ENCODE data around the gene MARCHF10.
A peak's percentile ranks its signal among the peaks of the same experiment; 100 is the strongest.
"Not testable (repeated sequence)": the region's sequence is repeated elsewhere in the genome, so short reads cannot be mapped to it uniquely, and the experiment has no call there.

The MARCHF10 gene

GRCh38 chr17:62785983-62786382 lies 22.1 kb downstream of the MARCHF10 start:
- not testable (repeated sequence) for DNase-seq

DNA sequence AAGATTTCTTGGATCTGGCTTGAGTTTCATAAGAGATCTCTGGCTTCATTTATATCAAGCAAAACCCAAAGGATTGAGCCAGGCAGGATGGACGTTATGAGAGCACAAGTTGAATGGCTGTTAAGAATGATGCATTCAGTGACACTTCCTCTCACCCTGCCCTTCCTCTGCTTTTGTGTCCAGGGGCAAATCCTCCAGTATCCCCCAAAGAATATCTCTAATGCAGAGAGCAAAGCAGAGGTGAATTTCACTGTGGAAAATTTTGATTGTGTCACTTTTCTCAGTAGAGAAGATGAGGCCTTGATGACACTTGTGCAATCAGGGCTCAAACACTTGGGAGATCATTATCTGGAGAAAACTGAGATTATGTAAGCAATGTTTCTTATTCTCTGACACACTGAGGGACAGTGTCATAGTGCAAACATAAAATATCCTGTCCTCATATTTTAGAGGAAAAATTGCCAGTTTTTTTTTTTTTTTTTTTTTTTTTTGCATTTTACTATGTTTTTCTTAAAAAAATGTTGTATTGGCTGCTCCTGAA lies 25.3 kb downstream of the MARCHF10 start:
- DNase-seq: no peak

- no peak for DNase-seq
Observed at GRCh38 chr17:62781831-62782251, 26.3 kb downstream of the MARCHF10 start.

- DNase-seq: no peak
Observed at GRCh38 chr17:62781356-62781755, 26.8 kb downstream of the MARCHF10 start.

DNA sequence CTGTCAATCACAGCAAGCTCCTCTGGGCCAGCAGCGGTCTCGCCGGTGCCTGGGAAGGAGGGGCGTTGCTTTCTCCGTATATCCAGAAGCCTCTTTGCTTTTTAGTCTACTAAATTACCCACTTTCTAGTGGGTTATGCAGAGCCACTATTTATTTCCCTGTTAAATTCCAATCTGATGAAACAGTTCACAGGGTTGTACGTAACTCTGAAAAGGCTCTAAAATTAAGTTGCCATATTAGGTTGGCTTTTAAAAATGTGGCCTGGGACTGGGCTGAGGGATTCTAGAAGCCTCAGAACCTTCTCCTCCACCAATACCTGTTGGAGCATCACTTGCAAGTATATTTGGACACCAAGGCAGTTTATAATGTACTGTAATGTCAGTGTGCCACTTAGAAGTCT lies 27.2 kb downstream of the MARCHF10 start:
- no peak for DNase-seq

DNA sequence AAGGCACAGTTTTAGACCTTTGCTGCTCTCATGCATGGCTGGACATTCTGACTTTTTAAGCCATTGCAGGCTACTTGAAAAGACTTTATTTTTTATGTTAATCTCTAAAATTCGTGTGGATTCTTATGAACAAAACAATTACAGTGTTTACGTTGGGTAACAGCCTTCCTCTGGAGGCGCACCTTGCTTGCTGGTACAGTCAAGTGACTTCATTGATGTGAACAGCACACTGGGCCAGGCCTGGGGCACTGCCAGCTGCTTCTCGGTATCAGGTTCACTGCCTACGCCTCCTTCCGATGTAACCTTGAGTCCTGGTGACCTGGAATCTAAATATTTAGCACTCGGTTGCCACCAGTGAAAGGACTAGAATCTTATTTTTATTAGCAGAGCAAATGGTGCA lies 27.8 kb downstream of the MARCHF10 start:
- no peak for DNase-seq

- peak; percentile 72 for DNase-seq
Observed at GRCh38 chr17:62778990-62779681, 29.0 kb downstream of the MARCHF10 start.

GRCh38 chr17:62775876-62776275 lies 32.2 kb downstream of the MARCHF10 start:
- DNase-seq: no peak

- DNase-seq: no peak
Observed at GRCh38 chr17:62774338-62774737, 33.8 kb downstream of the MARCHF10 start.

DNA sequence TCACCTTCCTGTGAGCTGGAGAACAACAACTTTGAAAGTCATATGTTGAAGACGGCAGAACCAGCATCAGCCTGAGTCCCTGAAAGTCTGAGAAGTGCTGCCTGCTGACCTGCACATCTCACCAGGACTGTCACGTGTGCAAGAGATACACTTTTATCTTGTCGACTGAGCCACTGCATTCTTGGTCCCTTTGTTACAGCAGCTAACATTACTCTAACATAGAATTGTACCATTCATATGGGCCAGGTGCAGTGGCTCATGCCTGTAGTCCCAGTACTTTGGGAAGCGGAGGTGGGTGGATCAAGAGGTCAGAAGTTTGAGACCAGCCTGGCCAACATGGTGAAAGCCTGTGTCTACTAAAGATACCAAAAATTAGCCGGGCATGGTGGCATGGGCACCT lies 40.1 kb downstream of the MARCHF10 start:
- DNase-seq: no peak

DNA sequence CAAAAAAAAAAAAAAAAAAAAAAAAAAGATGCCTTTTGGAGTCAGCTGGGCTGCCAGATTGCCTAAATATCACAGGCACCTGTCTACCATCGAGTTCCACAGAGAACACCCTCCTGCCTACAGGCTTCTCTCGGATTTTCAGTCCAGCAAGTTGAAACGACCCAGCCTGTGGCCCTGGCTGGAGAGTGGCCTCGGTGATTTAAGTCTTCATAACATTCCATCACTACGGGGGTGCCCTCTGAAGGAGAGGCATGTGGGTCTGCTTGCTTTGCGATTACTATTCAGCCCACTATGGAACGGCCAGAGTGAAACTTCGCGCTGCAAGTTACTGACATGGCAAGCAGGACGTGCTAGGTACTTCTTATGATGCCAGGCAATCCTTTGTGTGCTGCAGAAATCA lies 42.8 kb downstream of the MARCHF10 start:
- no peak for DNase-seq

DNA sequence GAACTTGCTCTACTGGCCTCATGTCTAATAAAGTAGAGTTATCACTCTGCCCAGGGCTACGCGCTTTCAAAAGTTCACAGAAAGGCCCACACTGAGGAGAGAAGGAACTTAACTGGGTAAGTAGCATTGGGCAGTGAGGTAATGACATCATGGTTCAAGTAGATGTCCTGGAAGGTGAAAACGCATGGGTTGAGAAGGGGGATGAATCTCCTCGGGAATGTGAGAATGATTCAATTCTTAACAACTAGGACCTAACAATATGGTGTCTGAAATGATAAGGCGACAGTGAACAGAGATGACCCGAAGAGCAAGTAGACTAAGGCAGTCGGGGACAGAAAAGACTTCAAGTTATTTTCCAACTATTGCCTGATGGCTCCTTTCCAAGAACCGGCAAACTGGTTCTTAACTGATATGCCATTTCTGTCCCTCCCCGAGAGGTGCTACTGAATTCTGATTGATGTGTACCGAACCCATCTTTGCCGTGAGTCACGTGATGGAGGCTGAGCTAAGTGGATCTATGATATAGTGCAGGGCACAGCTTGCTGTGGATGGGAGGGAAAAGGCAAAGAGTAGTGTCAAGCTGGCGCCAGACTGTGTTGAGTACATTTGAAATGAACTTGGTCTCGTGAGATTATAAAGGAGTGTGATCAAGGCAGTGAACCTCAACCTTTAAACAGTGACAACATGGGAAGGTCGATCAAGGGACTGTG lies 44.1 kb downstream of the MARCHF10 start:
- DNase-seq: no peak

GRCh38 chr17:62761884-62762283 lies 46.2 kb downstream of the MARCHF10 start:
- no peak for DNase-seq

DNA sequence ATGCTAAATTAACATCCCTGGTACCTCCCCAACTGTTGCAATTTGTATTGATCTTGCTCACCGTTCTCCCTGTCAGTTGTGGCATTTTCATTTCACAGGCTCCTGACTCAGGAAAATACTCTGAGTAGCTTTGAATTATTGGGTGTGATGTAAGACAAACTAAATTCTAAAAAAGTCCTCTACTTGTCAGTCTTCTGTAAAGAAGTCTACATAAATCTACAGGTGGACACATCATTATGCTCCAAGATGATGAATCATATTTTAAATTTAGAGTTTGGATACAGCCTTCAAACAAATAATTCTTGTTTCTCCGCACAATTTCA lies 47.2 kb downstream of the MARCHF10 start:
- DNase-seq: no peak

GRCh38 chr17:62760059-62760944 lies 47.8 kb downstream of the MARCHF10 start:
- no peak for DNase-seq

DNA sequence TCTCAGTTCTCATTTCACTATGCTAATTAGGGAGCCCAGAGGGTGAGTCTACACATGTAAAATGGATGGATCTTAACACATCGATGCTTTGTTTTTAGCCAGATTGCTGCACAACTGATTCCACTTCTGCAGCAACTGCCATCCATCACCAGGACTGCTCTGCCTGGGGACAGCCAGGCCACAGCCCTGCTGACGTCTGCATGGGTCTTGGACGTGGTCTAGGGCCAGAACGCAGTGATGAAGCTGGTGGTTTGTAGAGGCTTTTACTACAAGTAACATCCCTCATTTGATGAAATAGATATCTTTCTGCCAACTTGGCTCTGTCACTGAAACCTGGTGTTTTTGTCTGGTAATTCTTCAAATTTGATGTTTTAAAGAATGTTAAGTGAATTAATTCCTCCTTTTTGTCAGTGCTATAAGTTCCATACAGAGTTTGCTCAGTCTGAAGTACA lies 50.6 kb downstream of the MARCHF10 start:
- no peak for DNase-seq

DNA sequence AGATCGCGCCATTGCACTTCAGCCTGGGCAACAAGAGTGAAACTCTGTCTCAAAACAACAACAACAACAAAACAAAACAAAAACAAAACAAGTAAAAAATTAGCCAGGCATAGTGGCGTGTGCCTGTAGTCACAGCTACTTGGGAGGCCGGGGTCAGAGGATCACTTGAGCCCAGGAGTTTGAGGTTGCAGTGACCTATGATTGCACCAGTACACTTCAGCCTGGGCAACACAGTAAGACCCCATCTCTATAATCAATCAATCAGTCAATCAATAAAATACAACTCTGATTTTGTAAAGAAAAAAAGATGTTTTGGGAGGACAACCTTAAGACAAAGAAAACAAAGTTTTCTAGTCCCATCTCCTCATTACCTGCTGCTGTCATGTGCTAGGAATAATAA lies 51.9 kb downstream of the MARCHF10 start:
- DNase-seq: no peak

DNA sequence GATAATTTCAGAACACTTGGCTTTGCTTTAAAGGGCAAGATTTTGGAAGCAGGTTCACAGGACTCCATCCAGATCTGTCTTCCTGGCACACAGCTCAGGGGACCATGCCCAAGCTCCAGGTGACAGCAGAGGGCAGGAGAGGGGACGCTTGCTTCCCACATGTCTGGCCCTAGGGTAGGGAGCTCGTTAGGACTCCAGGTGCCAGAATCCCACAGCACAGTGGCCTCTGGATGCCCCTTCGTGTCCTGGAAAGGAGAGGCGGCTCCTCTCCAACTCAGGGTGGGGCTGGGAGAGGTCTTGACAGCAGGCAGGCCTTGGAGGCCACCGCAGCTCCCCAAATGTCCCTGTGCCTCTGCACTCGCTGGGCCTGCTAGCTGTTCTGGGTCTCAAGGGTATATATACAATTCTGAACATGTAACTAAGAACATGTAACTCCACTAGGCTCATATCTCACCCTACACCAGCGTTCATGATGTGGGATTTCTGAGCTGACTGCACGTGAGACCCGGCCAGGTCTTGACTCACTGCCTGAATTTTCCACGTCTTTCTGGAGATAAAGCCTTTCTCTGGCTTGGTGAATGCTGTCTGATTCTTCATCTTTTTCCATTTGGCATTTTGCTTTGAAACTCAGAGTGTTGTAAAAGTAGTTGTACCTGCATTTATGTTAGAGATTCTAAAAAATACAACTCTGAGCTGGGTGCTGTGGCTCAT lies 52.8 kb downstream of the MARCHF10 start:
- DNase-seq: no peak

DNA sequence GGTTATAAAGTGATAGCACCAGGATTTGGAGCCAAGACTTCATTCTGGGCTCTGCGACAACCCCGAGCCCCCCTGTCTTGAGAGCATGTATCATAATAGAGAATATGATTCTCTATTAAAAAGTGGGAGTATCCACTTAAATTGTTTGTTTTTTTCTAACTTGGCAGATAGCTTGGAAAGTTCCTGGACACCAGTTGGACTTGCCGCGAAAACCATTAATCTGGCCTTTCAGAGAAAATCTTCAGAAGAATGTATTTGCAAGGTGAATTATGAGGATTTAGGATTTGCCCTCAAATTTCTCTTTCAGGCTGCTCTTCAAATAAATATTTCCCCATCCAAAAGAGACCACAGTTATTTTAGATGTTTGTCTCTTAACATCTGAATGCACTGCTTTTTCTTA lies 53.5 kb downstream of the MARCHF10 start:
- no peak for DNase-seq

GRCh38 chr17:62753562-62753961 lies 54.6 kb downstream of the MARCHF10 start:
- DNase-seq: no peak

- no peak for DNase-seq
Observed at GRCh38 chr17:62751060-62751691, 56.9 kb downstream of the MARCHF10 start.

DNA sequence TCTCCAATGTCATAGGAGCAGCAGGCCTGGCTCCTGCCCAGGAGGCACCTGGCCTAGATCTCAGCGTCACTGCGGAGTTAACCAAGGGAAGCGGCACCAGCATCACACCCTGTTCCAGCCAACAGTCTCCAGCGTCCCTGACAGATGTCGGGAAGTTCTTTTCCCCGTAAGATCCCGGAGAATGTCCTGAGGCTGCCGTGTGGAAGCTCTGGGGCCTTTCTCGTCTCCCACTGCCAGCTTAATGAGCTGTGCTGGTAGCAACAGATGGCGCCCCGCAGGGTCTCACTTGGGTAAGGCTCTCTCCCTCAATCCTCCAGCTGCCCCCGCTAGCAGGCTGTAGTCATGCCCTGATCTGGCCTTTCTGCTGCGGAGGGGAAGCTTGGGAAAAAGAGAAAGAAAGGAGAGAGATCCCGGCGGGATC lies 57.5 kb downstream of the MARCHF10 start:
- DNase-seq: no peak

All from NCI-H1105 (cell line).